NCI-H510A (cell line): ENCODE data around the gene CDH7.

ENCODE experiments used
- DNase-seq: peaks from one replicate; lab custom pipeline; 2025; lab: John Stamatoyannopoulos, UW

Gene CDH7

GRCh38 chr18:65907281-65907680 is 156.5 kb downstream of the CDH7 start:
- no peak for DNase-seq

GRCh38 chr18:65919018-65919417 is 168.2 kb downstream of the CDH7 start:
- DNase-seq: no peak

GRCh38 chr18:65919663-65920062 is 168.9 kb downstream of the CDH7 start:
- DNase-seq: no peak

GRCh38 chr18:65922103-65922502 is 171.3 kb downstream of the CDH7 start:
- no peak for DNase-seq

- no peak for DNase-seq
These were observed 174.1 kb downstream of the CDH7 start for GRCh38 chr18:65924904-65925303.

- DNase-seq: no peak
These were observed 184.1 kb downstream of the CDH7 start for GRCh38 chr18:65934874-65935273.

- DNase-seq: no peak
These were observed 185.9 kb downstream of the CDH7 start for GRCh38 chr18:65936678-65937077.

- no peak for DNase-seq
These were observed 186.4 kb downstream of the CDH7 start for GRCh38 chr18:65937180-65937579.

GRCh38 chr18:65938592-65939372 is 188.0 kb downstream of the CDH7 start:
- no peak for DNase-seq
